ENCODE results near the gene TBC1D22A. TPM values are rescaled to one million over a fixed set of nuclear protein-coding genes. Genes with fewer than 3 reads are reported as not detected.

TBC1D22A gene
- total RNA-seq, 1 donor from 2014 or later, result 18.9 TPM

GRCh38 chr22:47064416-47064815, 302.0 kb downstream of the TBC1D22A start:
- Mint-ChIP-seq H3K4me3 (ENCODE audit: unreplicated experiment) (no peak overlapping the region), H3K4me1 (ENCODE audit: low read depth) (no peaks in the 10 kb centered on the region), H3K27ac (ENCODE audit: unreplicated experiment) (no peak overlapping the region), H3K9me3 (ENCODE audit: low read depth) (no peaks in the 10 kb centered on the region), H3K36me3 (ENCODE audit: low read depth) (peaks cover 6% of the 10 kb centered on the region), H3K27me3 (ENCODE audit: low read depth) (no peaks in the 10 kb centered on the region)
- DNase-seq (ENCODE audit: low spot score), result no peak
- no peak for TF ChIP-seq CTCF (IDR thresholded peaks at IDR 0.05)

- H3K4me3 Mint-ChIP-seq (ENCODE audit: unreplicated experiment), result no peak overlapping the region
- H3K4me1 Mint-ChIP-seq (ENCODE audit: low read depth), result no peaks in the 10 kb centered on the region
- DNase-seq (ENCODE audit: low spot score), result peak; percentile 59
- no peak for TF ChIP-seq CTCF (IDR thresholded peaks at IDR 0.05)
- no peaks in the 10 kb centered on the region for H3K9me3 Mint-ChIP-seq (ENCODE audit: low read depth)
- no peaks in the 10 kb centered on the region for H3K27me3 Mint-ChIP-seq (ENCODE audit: low read depth)
- H3K36me3 Mint-ChIP-seq (ENCODE audit: low read depth), result peaks cover 6% of the 10 kb centered on the region
- no peak overlapping the region for H3K27ac Mint-ChIP-seq (ENCODE audit: unreplicated experiment)
Measured at GRCh38 chr22:47065756-47066615, 303.5 kb downstream of the TBC1D22A start.

DNA sequence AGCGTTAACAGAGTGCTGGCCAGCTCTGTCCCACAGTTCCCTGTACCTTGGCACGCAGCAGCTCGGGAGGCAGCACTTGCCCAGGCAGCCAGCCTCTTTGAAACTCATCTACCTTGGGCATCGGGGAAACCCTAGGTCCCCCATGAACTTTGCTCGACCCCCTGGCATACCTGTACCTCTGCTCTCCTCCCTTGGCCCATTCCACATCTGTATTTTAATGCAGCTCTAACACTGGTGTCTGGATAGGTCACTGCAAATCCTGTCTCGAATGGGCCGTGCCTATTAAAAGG, 304.1 kb downstream of the TBC1D22A start:
- H3K27ac Mint-ChIP-seq (ENCODE audit: unreplicated experiment), result no peak overlapping the region
- H3K4me3 Mint-ChIP-seq (ENCODE audit: unreplicated experiment), result no peak overlapping the region
- peaks cover 2% of the 10 kb centered on the region for H3K4me1 Mint-ChIP-seq (ENCODE audit: low read depth)
- H3K9me3 Mint-ChIP-seq (ENCODE audit: low read depth), result no peaks in the 10 kb centered on the region
- TF ChIP-seq CTCF (IDR thresholded peaks at IDR 0.05), result no peak
- H3K36me3 Mint-ChIP-seq (ENCODE audit: low read depth), result peaks cover under 1% of the 10 kb centered on the region
- no peaks in the 10 kb centered on the region for H3K27me3 Mint-ChIP-seq (ENCODE audit: low read depth)
- no peak for DNase-seq (ENCODE audit: low spot score)

GRCh38 chr22:47067321-47067890, 305.0 kb downstream of the TBC1D22A start:
- no peaks in the 10 kb centered on the region for H3K36me3 Mint-ChIP-seq (ENCODE audit: low read depth)
- DNase-seq (ENCODE audit: low spot score), result no peak
- no peak overlapping the region for H3K4me3 Mint-ChIP-seq (ENCODE audit: unreplicated experiment)
- H3K4me1 Mint-ChIP-seq (ENCODE audit: low read depth), result peaks cover 2% of the 10 kb centered on the region
- H3K9me3 Mint-ChIP-seq (ENCODE audit: low read depth), result no peaks in the 10 kb centered on the region
- H3K27me3 Mint-ChIP-seq (ENCODE audit: low read depth), result no peaks in the 10 kb centered on the region
- H3K27ac Mint-ChIP-seq (ENCODE audit: unreplicated experiment), result no peak overlapping the region
- no peak for TF ChIP-seq CTCF (IDR thresholded peaks at IDR 0.05)

DNA sequence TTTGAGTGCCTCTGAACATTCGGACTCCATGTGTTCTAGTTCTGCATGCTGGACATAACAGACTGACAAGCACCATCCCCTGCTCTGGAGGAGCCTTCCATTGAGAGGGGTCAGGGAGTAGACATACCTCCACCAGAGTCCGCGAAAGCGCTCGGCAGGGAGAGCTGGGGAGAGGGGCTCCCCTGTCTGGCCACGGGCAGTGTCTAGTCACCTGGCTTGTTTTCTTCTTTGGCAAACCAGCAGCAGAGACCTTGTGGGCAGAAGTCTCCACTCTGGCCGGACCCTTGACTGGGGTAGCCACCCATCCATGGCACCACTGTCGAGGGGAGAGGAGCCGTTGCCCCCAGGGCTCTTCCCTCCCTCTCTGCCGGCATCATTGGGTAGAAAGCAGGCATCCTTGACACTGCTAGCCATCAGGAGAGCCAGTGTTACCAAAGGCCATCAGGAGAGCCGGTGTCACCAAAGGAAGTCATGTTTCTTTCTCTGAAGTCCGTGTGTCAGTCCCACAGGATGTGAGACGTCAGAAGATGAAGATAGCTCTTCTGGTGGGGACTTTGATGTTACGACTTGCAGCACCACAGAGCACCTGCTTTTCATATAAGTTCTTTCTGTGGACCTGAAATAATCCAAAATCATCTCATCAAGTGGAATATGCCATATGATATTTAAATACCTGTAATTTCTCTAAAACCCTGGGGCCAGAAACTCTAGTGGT, 305.6 kb downstream of the TBC1D22A start:
- no peaks in the 10 kb centered on the region for H3K9me3 Mint-ChIP-seq (ENCODE audit: low read depth)
- TF ChIP-seq CTCF (IDR thresholded peaks at IDR 0.05), result no peak
- no peak overlapping the region for H3K4me3 Mint-ChIP-seq (ENCODE audit: unreplicated experiment)
- peaks cover 2% of the 10 kb centered on the region for H3K4me1 Mint-ChIP-seq (ENCODE audit: low read depth)
- no peak for DNase-seq (ENCODE audit: low spot score)
- no peaks in the 10 kb centered on the region for H3K27me3 Mint-ChIP-seq (ENCODE audit: low read depth)
- no peaks in the 10 kb centered on the region for H3K36me3 Mint-ChIP-seq (ENCODE audit: low read depth)
- no peak overlapping the region for H3K27ac Mint-ChIP-seq (ENCODE audit: unreplicated experiment)
